ENCODE results near the gene NEAT1.
A peak's percentile ranks its signal among the peaks of the same experiment; 100 is the strongest.

The NEAT1 gene

GRCh38 chr11:65491163-65491465, 68.5 kb downstream of the NEAT1 start:
- Histone ChIP-seq H3K4me3 (ENCODE audit: low read depth in 1 of 5, low read length in 5 of 5) (peak overlapping the region in 3 of 5 donors; percentile 1 to 42 (median 33)), H3K27me3 (ENCODE audit: control insufficient read depth in 5 of 5, insufficient read depth in 4 of 5, low read length in 5 of 5) (peaks cover 0 to 4% (median 0%) of the 10 kb centered on the region in 5 donors), H3K9me3 (ENCODE audit: control insufficient read depth in 5 of 5, low read length in 5 of 5) (no peaks in the 10 kb centered on the region), H3K4me1 (ENCODE audit: control insufficient read depth in 5 of 5, insufficient read depth in 5 of 5, low read length in 5 of 5) (peaks cover 53 to 97% (median 93%) of the 10 kb centered on the region in 5 donors), H3K27ac (ENCODE audit: low read depth, low read length) (peak overlapping the region; percentile 99), H3K36me3 (ENCODE audit: control insufficient read depth in 5 of 5, insufficient read depth in 5 of 5, low read length in 5 of 5) (no peaks in the 10 kb centered on the region), H3K9ac (ENCODE audit: low read length in 5 of 5) (peak overlapping the region; percentile 46 to 96 (median 84))

GRCh38 chr11:65491614-65492386, 69.2 kb downstream of the NEAT1 start:
- Histone ChIP-seq H3K36me3 (ENCODE audit: control insufficient read depth in 5 of 5, insufficient read depth in 5 of 5, low read length in 5 of 5) (no peaks in the 10 kb centered on the region), H3K27me3 (ENCODE audit: control insufficient read depth in 5 of 5, insufficient read depth in 4 of 5, low read length in 5 of 5) (peaks cover 0 to 4% (median 0%) of the 10 kb centered on the region in 5 donors), H3K27ac (ENCODE audit: low read depth, low read length) (peak overlapping the region; percentile 99), H3K4me3 (ENCODE audit: low read depth in 1 of 5, low read length in 5 of 5) (peak overlapping the region in 4 of 5 donors; percentile 2 to 42 (median 34)), H3K9ac (ENCODE audit: low read length in 5 of 5) (peak overlapping the region; percentile 46 to 96 (median 84)), H3K9me3 (ENCODE audit: control insufficient read depth in 5 of 5, low read length in 5 of 5) (no peaks in the 10 kb centered on the region), H3K4me1 (ENCODE audit: control insufficient read depth in 5 of 5, insufficient read depth in 5 of 5, low read length in 5 of 5) (peaks cover 53 to 98% (median 93%) of the 10 kb centered on the region in 5 donors)

GRCh38 chr11:65492387-65492636, 69.7 kb downstream of the NEAT1 start:
- Histone ChIP-seq H3K27me3 (ENCODE audit: control insufficient read depth in 5 of 5, insufficient read depth in 4 of 5, low read length in 5 of 5) (peaks cover 0 to 4% (median 0%) of the 10 kb centered on the region in 5 donors), H3K4me1 (ENCODE audit: control insufficient read depth in 5 of 5, insufficient read depth in 5 of 5, low read length in 5 of 5) (peaks cover 54 to 97% (median 92%) of the 10 kb centered on the region in 5 donors), H3K9ac (ENCODE audit: low read length in 5 of 5) (peak overlapping the region; percentile 65 to 96 (median 84)), H3K36me3 (ENCODE audit: control insufficient read depth in 5 of 5, insufficient read depth in 5 of 5, low read length in 5 of 5) (no peaks in the 10 kb centered on the region), H3K9me3 (ENCODE audit: control insufficient read depth in 5 of 5, low read length in 5 of 5) (no peaks in the 10 kb centered on the region), H3K27ac (ENCODE audit: low read depth, low read length) (peak overlapping the region; percentile 99), H3K4me3 (ENCODE audit: low read depth in 1 of 5, low read length in 5 of 5) (peak overlapping the region; percentile 1 to 48 (median 26))

- H3K9me3 ChIP-seq (ENCODE audit: control insufficient read depth in 5 of 5, low read length in 5 of 5) = no peaks in the 10 kb centered on the region
- H3K27ac ChIP-seq (ENCODE audit: low read depth, low read length) = peak overlapping the region; percentile 99
- H3K4me3 ChIP-seq (ENCODE audit: low read depth in 1 of 5, low read length in 5 of 5) = peak overlapping the region; percentile 1 to 48 (median 26)
- H3K36me3 ChIP-seq (ENCODE audit: control insufficient read depth in 5 of 5, insufficient read depth in 5 of 5, low read length in 5 of 5) = no peaks in the 10 kb centered on the region
- peak overlapping the region; percentile 65 to 96 (median 84) for H3K9ac ChIP-seq (ENCODE audit: low read length in 5 of 5)
- H3K27me3 ChIP-seq (ENCODE audit: control insufficient read depth in 5 of 5, insufficient read depth in 4 of 5, low read length in 5 of 5) = peaks cover 0 to 4% (median 0%) of the 10 kb centered on the region in 5 donors
- H3K4me1 ChIP-seq (ENCODE audit: control insufficient read depth in 5 of 5, insufficient read depth in 5 of 5, low read length in 5 of 5) = peaks cover 50 to 96% (median 92%) of the 10 kb centered on the region in 5 donors
Measured at GRCh38 chr11:65492637-65493366, 70.2 kb downstream of the NEAT1 start.

GRCh38 chr11:65493367-65494176, 71.0 kb downstream of the NEAT1 start:
- Histone ChIP-seq H3K9me3 (ENCODE audit: control insufficient read depth in 5 of 5, low read length in 5 of 5) (no peaks in the 10 kb centered on the region), H3K9ac (ENCODE audit: low read length in 5 of 5) (peak overlapping the region; percentile 65 to 96 (median 84)), H3K27ac (ENCODE audit: low read depth, low read length) (peak overlapping the region; percentile 99), H3K4me1 (ENCODE audit: control insufficient read depth in 5 of 5, insufficient read depth in 5 of 5, low read length in 5 of 5) (peaks cover 45 to 94% (median 86%) of the 10 kb centered on the region in 5 donors), H3K27me3 (ENCODE audit: control insufficient read depth in 5 of 5, insufficient read depth in 4 of 5, low read length in 5 of 5) (peaks cover 0 to 4% (median 0%) of the 10 kb centered on the region in 5 donors), H3K36me3 (ENCODE audit: control insufficient read depth in 5 of 5, insufficient read depth in 5 of 5, low read length in 5 of 5) (no peaks in the 10 kb centered on the region), H3K4me3 (ENCODE audit: low read depth in 1 of 5, low read length in 5 of 5) (peak overlapping the region in 4 of 5 donors; percentile 11 to 48 (median 31))
